Esophagus muscularis mucosa (tissue), 4 donors: ENCODE data around the gene KCNJ6.
A peak's percentile ranks its signal among the peaks of the same experiment; 100 is the strongest.

ENCODE experiments used
- EP300 ChIP-seq: sonication (generic); formaldehyde crosslinking; IDR thresholded peaks from one replicate; pipeline ENCODE4 v1.6.1; 2017; ENCODE audit warnings: antibody characterized with exemption
- POLR2A ChIP-seq: fragments of 450-650 bp; IDR thresholded peaks from one replicate; pipeline ENCODE4 v1.6.1; 2017; ENCODE audit warnings: antibody characterized with exemption, moderate library complexity, mild to moderate bottlenecking, low read depth
- POLR2AphosphoS5 ChIP-seq, 2 donors: sonication (generic); formaldehyde crosslinking; IDR thresholded peaks; one replicate each; pipeline ENCODE4 v1.6.1; 2017; ENCODE audit warnings: antibody characterized with exemption in 2 of 2
- TF ChIP-seq, protein P1 (sequence below), 3 experiments: fragments of 200-600 bp in 2 of 3; fragments of 450-650 bp in 1 of 3; sonication (generic) in 2 of 3; IDR thresholded peaks; one replicate each; pipeline ENCODE4 v1.5.1; 2017 to 2019; ENCODE audit warnings: antibody characterized with exemption in 3 of 3, mild to moderate bottlenecking in 2 of 3, moderate library complexity in 1 of 3

- TF ChIP-seq POLR2A (no peak), EP300 (no peak), POLR2AphosphoS5 (IDR thresholded peaks at IDR 0.05) (no peak)
- TF ChIP-seq, protein P1, sequence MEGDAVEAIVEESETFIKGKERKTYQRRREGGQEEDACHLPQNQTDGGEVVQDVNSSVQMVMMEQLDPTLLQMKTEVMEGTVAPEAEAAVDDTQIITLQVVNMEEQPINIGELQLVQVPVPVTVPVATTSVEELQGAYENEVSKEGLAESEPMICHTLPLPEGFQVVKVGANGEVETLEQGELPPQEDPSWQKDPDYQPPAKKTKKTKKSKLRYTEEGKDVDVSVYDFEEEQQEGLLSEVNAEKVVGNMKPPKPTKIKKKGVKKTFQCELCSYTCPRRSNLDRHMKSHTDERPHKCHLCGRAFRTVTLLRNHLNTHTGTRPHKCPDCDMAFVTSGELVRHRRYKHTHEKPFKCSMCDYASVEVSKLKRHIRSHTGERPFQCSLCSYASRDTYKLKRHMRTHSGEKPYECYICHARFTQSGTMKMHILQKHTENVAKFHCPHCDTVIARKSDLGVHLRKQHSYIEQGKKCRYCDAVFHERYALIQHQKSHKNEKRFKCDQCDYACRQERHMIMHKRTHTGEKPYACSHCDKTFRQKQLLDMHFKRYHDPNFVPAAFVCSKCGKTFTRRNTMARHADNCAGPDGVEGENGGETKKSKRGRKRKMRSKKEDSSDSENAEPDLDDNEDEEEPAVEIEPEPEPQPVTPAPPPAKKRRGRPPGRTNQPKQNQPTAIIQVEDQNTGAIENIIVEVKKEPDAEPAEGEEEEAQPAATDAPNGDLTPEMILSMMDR (IDR thresholded peaks at IDR 0.05): peak; percentile 47 to 68 (median 47)
Measured at GRCh38 chr21:37711836-37712568, 204.3 kb downstream of the KCNJ6 start.
